GM19397 (cell line): ENCODE measurements around the gene TMCC3.
A peak's percentile ranks its signal among the peaks of the same experiment; 100 is the strongest.
"Not testable (repeated sequence)": the region's sequence is repeated elsewhere in the genome, so short reads cannot be mapped to it uniquely, and the experiment has no call there.

Source experiments
- ATAC-seq: cut with Tn5 transposase; IDR thresholded peaks from one replicate; pipeline ENCODE4 v1.9.1; 2021; ENCODE audit warnings: mild to moderate bottlenecking, moderate library complexity; ENCODE audit not compliant: unreplicated experiment

TMCC3 gene

GRCh38 chr12:94650143-94651056 lies at the start of gene TMCC3:
TSS of gene TMCC3 (minus strand) at chr12:94650557. CDS start at chr12:94650430, 127 bp downstream.
- ATAC-seq: peak; percentile 73

- ATAC-seq: no peak
These were observed 49.4 kb upstream of the TMCC3 start for GRCh38 chr12:94699801-94700200.

- ATAC-seq: no peak
These were observed 48.2 kb upstream of the TMCC3 start for GRCh38 chr12:94698578-94698977.

- ATAC-seq: no peak
These were observed 47.3 kb upstream of the TMCC3 start for GRCh38 chr12:94697631-94698030.

GRCh38 chr12:94694732-94695131 lies 44.4 kb upstream of the TMCC3 start:
- no peak for ATAC-seq

GRCh38 chr12:94692826-94693225 lies 42.5 kb upstream of the TMCC3 start:
- ATAC-seq: not testable (repeated sequence)

- ATAC-seq: no peak
These were observed 39.9 kb upstream of the TMCC3 start for GRCh38 chr12:94690198-94690771.

- no peak for ATAC-seq
These were observed 39.3 kb upstream of the TMCC3 start for GRCh38 chr12:94689646-94690036.

GRCh38 chr12:94689002-94689645 lies 38.8 kb upstream of the TMCC3 start:
- ATAC-seq: no peak

GRCh38 chr12:94687891-94688290 lies 37.5 kb upstream of the TMCC3 start:
- no peak for ATAC-seq

GRCh38 chr12:94686834-94687628 lies 36.7 kb upstream of the TMCC3 start:
- ATAC-seq: no peak

GRCh38 chr12:94684416-94685142 lies 34.2 kb upstream of the TMCC3 start:
- no peak for ATAC-seq

- no peak for ATAC-seq
These were observed 29.3 kb upstream of the TMCC3 start for GRCh38 chr12:94679554-94680195.

- no peak for ATAC-seq
These were observed 28.5 kb upstream of the TMCC3 start for GRCh38 chr12:94678849-94679248.

- no peak for ATAC-seq
These were observed 28.0 kb upstream of the TMCC3 start for GRCh38 chr12:94678379-94678778.

GRCh38 chr12:94677778-94678177 lies 27.4 kb upstream of the TMCC3 start:
- ATAC-seq: no peak

GRCh38 chr12:94676922-94677321 lies 26.6 kb upstream of the TMCC3 start:
- no peak for ATAC-seq

- ATAC-seq: peak; percentile 62
These were observed 25.8 kb upstream of the TMCC3 start for GRCh38 chr12:94676031-94676641.

GRCh38 chr12:94674835-94675234 lies 24.5 kb upstream of the TMCC3 start:
- ATAC-seq: no peak
